HepG2 (cell line): Measurements from ENCODE around the gene DQX1. TPM values are rescaled to one million over a fixed set of nuclear protein-coding genes. Genes with fewer than 3 reads are reported as not detected.

Source experiments
- AHR ChIP-seq: IDR thresholded peaks from 2 replicates; pipeline ENCODE4 v1.6.1; 2018; ENCODE audit warnings: missing genetic modification reagents, missing compliant biosample characterization
- HNRNPUL1 ChIP-seq: fragments of 200-400 bp; formaldehyde crosslinking; IDR thresholded peaks from 2 replicates; pipeline ENCODE4 v1.6.1; 2017; ENCODE audit warnings: low read depth, mild to moderate bottlenecking, low read length, moderate library complexity
- MIER3 ChIP-seq: IDR thresholded peaks from 2 replicates; pipeline ENCODE4 v1.6.1; 2016; ENCODE audit warnings: missing compliant biosample characterization, borderline replicate concordance
- MLLT10 ChIP-seq: sonication (generic); formaldehyde crosslinking; IDR thresholded peaks from 2 replicates; pipeline ENCODE4 v1.4.0; 2020; ENCODE audit warnings: missing genetic modification reagents
- PATZ1 ChIP-seq: sonication (generic); formaldehyde crosslinking; IDR thresholded peaks from 2 replicates; pipeline ENCODE4 v1.4.0; 2020; ENCODE audit warnings: missing genetic modification reagents
- PCBP1 ChIP-seq: fragments of 200-400 bp; formaldehyde crosslinking; IDR thresholded peaks from 2 replicates; pipeline ENCODE4 v1.6.1; 2017; ENCODE audit warnings: mild to moderate bottlenecking, low read depth, low read length, borderline replicate concordance
- SMC3 ChIP-seq: IDR thresholded peaks from 2 replicates; pipeline ENCODE4 v1.6.1; 2011; ENCODE audit warnings: low read length, improper control_type of control experiment
- THRA ChIP-seq: sonication (generic); formaldehyde crosslinking; IDR thresholded peaks from 2 replicates; pipeline ENCODE4 v1.4.0; 2020; ENCODE audit warnings: missing genetic modification reagents, borderline replicate concordance
- ZBTB43 ChIP-seq: sonication (generic); formaldehyde crosslinking; conservative IDR thresholded peaks from 2 replicates; pipeline ENCODE4 v1.4.0; 2020; ENCODE audit warnings: missing genetic modification reagents
- ZEB1 ChIP-seq: IDR thresholded peaks from 2 replicates; pipeline ENCODE4 v1.6.1; 2012; ENCODE audit warnings: mild to moderate bottlenecking, low read depth, inconsistent platforms; ENCODE audit not compliant: insufficient replicate concordance
- ZKSCAN8 ChIP-seq: IDR thresholded peaks from 2 replicates; pipeline ENCODE4 v1.6.1; 2016; ENCODE audit warnings: borderline replicate concordance, missing genetic modification reagents, missing compliant biosample characterization
- ZNF143 ChIP-seq: sonication (generic); formaldehyde crosslinking; IDR thresholded peaks from 2 replicates; pipeline ENCODE4 v1.4.0; 2020; ENCODE audit warnings: missing genetic modification reagents
- ZNF326 ChIP-seq: sonication (generic); formaldehyde crosslinking; IDR thresholded peaks from 2 replicates; pipeline ENCODE4 v1.4.0; 2020; ENCODE audit warnings: missing genetic modification reagents, borderline replicate concordance
- ZNF407 ChIP-seq: sonication (generic); formaldehyde crosslinking; IDR thresholded peaks from one replicate; pipeline ENCODE4 v1.5.1; 2020; ENCODE audit warnings: mild to moderate bottlenecking, missing genetic modification reagents; ENCODE audit errors: not compliant biosample characterization
- ZNF543 ChIP-seq: sonication (generic); formaldehyde crosslinking; IDR thresholded peaks from 2 replicates; pipeline ENCODE4 v1.4.0; 2020; ENCODE audit warnings: mild to moderate bottlenecking, missing genetic modification reagents
- polyA plus RNA-seq, 8 experiments: library from polyadenylated mRNA; depleted of rRNA in 3 of 8; stranded (reverse) in 7 of 8; unstranded in 1 of 8; fragments of >200 nt; fragmentation: Illumina TruSeq in 4 of 8; extraction: Trizol in 4 of 8; gene quantifications; 2 replicates each; pipeline versions ENCODE4 v1.2.1 to v1.2.3, GENCODE V29; 2011 to 2016; ENCODE audit warnings: low read depth in 4 of 8, missing spikeins in 1 of 8, mixed read lengths in 1 of 8; ENCODE audit not compliant: insufficient read depth in 1 of 8
- total RNA-seq, 5 experiments: library from RNA; depleted of rRNA; stranded (reverse); fragments of >200 nt; fragmentation: Illumina TruSeq; extraction: Trizol; gene quantifications; 2 replicates each; pipeline ENCODE4 v1.2.3, GENCODE V29; 2016; ENCODE audit warnings: low read depth in 1 of 5

DQX1 gene
- total and polyA plus RNA-seq, 2 of the 13 experiments (the other 11 are each of a cell fraction or from before 2014, with no cell fraction given): 27.6 to 89.8 TPM

DNA sequence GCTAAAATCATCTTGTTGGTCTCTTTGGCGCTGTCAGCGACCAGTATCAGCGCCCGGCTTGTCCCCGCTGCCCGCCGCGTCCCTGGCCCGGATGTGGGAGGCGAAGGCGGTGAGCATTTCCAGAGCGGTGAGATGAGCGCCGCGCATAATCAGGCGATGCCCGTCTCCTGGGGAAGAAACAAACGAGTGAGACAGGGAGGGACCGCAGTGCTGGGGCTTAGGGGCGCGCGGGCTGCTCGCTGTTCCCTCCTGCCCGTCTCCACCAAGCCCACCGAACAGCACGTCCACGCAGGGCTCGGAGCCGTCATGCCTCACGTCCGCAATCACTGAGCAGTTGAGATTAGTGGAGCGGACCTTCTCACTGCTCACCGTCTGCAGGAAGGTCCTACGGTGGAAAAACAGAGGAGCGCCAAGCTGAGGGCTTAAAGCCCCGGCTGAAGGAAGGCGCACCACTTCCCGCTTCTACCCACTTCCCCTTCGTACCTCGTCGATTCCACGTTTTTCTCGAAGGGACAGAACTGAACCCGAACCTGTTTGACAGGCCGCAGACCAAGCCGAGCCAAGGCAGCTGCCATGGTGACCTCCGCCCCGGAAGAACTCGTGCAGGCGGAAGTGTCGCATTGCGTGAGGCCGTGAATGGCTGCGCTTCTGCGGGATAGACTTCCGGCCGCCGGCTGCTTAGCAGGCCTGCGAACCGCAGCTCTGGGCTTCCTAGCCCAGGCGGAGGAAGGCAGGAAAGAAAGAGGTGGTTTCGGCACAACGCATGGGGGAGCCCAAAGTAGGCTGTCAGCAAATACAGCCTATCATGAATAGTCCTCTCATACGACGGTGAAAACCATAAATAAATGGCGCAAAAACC, 53.7 kb downstream of the DQX1 start, which contains the start of gene MRPL53 (continued):
- TF ChIP-seq ZNF407 (CRISPR knock-in tag): peak; percentile 87
- peak; percentile 95; the same call in 1 of the 2 replicates for TF ChIP-seq ZNF543 (CRISPR knock-in tag)
- TF ChIP-seq ZKSCAN8: peak; percentile 73; the same call in 1 of the 2 replicates
- TF ChIP-seq MIER3 (CRISPR knock-in tag): peak; percentile 92; the same call in 1 of the 2 replicates
- peak; percentile 81 for TF ChIP-seq ZEB1
- TF ChIP-seq MLLT10 (CRISPR knock-in tag): no peak
- peak; percentile 71; the same call in 1 of the 2 replicates for TF ChIP-seq THRA (CRISPR knock-in tag)
- peak; percentile 97 for TF ChIP-seq PCBP1
- TF ChIP-seq HNRNPUL1: no peak
- peak; percentile 77 for TF ChIP-seq ZNF143 (CRISPR knock-in tag)
- TF ChIP-seq ZNF326: peak; percentile 100
- peak; percentile 90; the same call in 1 of the 2 replicates for TF ChIP-seq AHR (CRISPR knock-in tag)
- TF ChIP-seq ZBTB43 (CRISPR knock-in tag): peak; percentile 73; the same call in 1 of the 2 replicates
- no peak for TF ChIP-seq SMC3
- TF ChIP-seq PATZ1 (CRISPR knock-in tag): peak; percentile 56; the same call in 1 of the 2 replicates
